WTC11 (cell line): Measurements from ENCODE around the gene DGKG.

Source experiments
- NFE2L1 ChIP-seq: sonication (generic); formaldehyde crosslinking; IDR thresholded peaks from 2 replicates; pipeline ENCODE4 v1.8.1; 2023; ENCODE audit warnings: missing genetic modification reagents
- NFYB ChIP-seq: sonication (generic); formaldehyde crosslinking; conservative IDR thresholded peaks from 2 replicates; pipeline ENCODE4 v1.8.0; 2022; ENCODE audit warnings: low read depth, missing genetic modification reagents
- NR1H2 ChIP-seq: sonication (generic); formaldehyde crosslinking; IDR thresholded peaks from 2 replicates; pipeline ENCODE4 v1.9.0; 2021; ENCODE audit warnings: mild to moderate bottlenecking, moderate library complexity, missing genetic modification reagents
- TCF7 ChIP-seq: sonication (generic); formaldehyde crosslinking; IDR thresholded peaks from 2 replicates; pipeline ENCODE4 v1.8.0; 2022; ENCODE audit warnings: mild to moderate bottlenecking, low read depth, missing genetic modification reagents, moderate library complexity
- TF ChIP-seq, protein P1 (sequence below): sonication (generic); formaldehyde crosslinking; IDR thresholded peaks from 2 replicates; pipeline ENCODE4 v1.8.1; 2023; ENCODE audit warnings: mild to moderate bottlenecking, moderate library complexity, missing genetic modification reagents
- TF ChIP-seq, protein P2 (sequence below): fragments of 200-600 bp; IDR thresholded peaks from 2 replicates; pipeline ENCODE4 v1.8.0; 2022; ENCODE audit warnings: antibody characterized with exemption
- TF ChIP-seq, protein P3 (sequence below): sonication (generic); formaldehyde crosslinking; IDR thresholded peaks from 2 replicates; pipeline ENCODE4 v1.8.0; 2022; ENCODE audit warnings: mild to moderate bottlenecking, missing genetic modification reagents
- TF ChIP-seq, protein P4 (sequence below): sonication (generic); formaldehyde crosslinking; conservative IDR thresholded peaks from 2 replicates; pipeline ENCODE4 v1.8.1; 2022; ENCODE audit warnings: mild to moderate bottlenecking, missing genetic modification reagents
- TF ChIP-seq, protein P5 (sequence below): sonication (generic); formaldehyde crosslinking; IDR thresholded peaks from 2 replicates; pipeline ENCODE4 v1.8.1; 2023; ENCODE audit warnings: mild to moderate bottlenecking, missing genetic modification reagents, moderate library complexity

DNA sequence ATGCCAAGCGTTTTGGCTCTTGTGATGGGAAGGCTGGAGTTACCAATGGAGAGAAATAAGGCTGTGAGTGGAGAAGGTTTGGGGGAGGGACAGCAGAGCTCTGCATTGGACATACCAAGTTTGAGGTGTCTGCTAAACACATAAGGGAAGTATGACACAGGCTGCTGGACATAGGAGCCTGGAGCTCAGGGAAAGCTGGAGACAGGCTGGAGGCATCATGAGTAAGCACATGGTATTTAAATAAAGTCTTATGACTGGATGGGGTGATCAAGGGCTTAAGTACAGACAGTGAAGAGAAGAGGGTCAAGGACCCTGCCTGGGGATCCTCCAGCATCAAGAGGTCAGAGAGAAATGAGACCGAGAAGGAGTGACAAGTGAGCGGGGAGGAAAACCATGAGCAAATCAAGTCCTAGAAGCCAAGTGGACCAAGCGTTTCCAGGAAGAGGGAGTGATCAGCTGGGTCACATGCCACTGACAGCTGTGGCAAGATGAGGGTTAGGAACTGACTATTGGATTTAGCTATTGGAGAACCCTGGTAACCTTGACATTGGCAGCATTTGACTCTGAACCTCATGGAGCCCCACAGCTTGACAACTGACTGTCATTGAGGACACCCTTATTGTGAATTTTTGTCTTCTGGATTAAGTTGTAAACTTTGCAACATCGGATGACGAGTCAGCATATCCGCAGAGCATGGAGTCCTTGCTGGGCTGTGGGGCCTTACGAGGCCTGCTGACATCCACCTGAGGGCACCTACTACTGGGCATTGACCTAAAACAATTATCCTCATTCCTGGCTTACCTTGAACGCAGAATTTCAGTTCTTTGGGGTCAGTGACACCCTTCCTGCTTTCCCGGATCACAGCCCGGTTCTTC, 174.4 kb downstream of the DGKG start:
- TF ChIP-seq NR1H2 (CRISPR knock-in tag) (no peak), NFYB (no peak), NFE2L1 (no peak), TCF7 (CRISPR knock-in tag) (no peak)
- TF ChIP-seq, protein P1, sequence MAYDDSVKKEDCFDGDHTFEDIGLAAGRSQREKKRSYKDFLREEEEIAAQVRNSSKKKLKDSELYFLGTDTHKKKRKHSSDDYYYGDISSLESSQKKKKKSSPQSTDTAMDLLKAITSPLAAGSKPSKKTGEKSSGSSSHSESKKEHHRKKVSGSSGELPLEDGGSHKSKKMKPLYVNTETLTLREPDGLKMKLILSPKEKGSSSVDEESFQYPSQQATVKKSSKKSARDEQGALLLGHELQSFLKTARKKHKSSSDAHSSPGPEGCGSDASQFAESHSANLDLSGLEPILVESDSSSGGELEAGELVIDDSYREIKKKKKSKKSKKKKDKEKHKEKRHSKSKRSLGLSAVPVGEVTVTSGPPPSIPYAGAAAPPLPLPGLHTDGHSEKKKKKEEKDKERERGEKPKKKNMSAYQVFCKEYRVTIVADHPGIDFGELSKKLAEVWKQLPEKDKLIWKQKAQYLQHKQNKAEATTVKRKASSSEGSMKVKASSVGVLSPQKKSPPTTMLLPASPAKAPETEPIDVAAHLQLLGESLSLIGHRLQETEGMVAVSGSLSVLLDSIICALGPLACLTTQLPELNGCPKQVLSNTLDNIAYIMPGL (CRISPR knock-in tag) = no peak
- TF ChIP-seq, protein P2, sequence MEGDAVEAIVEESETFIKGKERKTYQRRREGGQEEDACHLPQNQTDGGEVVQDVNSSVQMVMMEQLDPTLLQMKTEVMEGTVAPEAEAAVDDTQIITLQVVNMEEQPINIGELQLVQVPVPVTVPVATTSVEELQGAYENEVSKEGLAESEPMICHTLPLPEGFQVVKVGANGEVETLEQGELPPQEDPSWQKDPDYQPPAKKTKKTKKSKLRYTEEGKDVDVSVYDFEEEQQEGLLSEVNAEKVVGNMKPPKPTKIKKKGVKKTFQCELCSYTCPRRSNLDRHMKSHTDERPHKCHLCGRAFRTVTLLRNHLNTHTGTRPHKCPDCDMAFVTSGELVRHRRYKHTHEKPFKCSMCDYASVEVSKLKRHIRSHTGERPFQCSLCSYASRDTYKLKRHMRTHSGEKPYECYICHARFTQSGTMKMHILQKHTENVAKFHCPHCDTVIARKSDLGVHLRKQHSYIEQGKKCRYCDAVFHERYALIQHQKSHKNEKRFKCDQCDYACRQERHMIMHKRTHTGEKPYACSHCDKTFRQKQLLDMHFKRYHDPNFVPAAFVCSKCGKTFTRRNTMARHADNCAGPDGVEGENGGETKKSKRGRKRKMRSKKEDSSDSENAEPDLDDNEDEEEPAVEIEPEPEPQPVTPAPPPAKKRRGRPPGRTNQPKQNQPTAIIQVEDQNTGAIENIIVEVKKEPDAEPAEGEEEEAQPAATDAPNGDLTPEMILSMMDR = no peak
- TF ChIP-seq, protein P3, sequence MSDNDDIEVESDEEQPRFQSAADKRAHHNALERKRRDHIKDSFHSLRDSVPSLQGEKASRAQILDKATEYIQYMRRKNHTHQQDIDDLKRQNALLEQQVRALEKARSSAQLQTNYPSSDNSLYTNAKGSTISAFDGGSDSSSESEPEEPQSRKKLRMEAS (CRISPR knock-in tag) = no peak
- TF ChIP-seq, protein P4, sequence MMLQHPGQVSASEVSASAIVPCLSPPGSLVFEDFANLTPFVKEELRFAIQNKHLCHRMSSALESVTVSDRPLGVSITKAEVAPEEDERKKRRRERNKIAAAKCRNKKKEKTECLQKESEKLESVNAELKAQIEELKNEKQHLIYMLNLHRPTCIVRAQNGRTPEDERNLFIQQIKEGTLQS (CRISPR knock-in tag) = no peak
- TF ChIP-seq, protein P5, sequence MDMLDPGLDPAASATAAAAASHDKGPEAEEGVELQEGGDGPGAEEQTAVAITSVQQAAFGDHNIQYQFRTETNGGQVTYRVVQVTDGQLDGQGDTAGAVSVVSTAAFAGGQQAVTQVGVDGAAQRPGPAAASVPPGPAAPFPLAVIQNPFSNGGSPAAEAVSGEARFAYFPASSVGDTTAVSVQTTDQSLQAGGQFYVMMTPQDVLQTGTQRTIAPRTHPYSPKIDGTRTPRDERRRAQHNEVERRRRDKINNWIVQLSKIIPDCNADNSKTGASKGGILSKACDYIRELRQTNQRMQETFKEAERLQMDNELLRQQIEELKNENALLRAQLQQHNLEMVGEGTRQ (CRISPR knock-in tag) = no peak
